Glomerular endothelial cell (primary cell): ENCODE results near the gene NAGA. TPM values are rescaled to one million over a fixed set of nuclear protein-coding genes. Genes with fewer than 3 reads are reported as not detected.

Experiments used
- DNase-seq: peaks from one replicate; pipeline ENCODE4 v3.0.0-alpha.2; 2011; ENCODE audit warnings: low read depth, low spot score; ENCODE audit errors: extremely low read depth
- total RNA-seq: library from RNA; depleted of rRNA; stranded (reverse); fragments of >200 nt; gene quantifications from 2 replicates; pipeline ENCODE4 v1.2.3, GENCODE V29; 2015

NAGA gene
- total RNA-seq, 1 donor from 2014 or later = 33.4 TPM

DNA sequence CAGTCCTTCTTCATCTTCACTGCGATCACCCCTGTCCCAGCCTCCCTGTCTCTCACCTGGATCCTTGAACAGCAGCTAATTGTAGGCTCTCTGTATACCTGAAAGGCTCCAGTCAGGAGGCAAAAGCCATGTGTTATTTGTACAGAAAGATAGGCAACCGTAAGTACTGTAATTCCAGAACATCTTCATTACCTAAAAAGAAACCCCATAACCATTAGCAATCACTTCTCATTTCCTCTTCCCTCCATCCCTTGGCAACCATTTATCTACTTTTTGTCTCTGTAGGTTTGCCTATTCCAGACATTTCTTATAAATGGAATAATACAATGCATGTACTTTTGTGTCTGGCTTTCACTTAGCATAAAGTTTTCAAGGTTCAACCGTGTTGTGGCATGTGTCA is 17.8 kb downstream of the NAGA start:
- no peak for DNase-seq

DNA sequence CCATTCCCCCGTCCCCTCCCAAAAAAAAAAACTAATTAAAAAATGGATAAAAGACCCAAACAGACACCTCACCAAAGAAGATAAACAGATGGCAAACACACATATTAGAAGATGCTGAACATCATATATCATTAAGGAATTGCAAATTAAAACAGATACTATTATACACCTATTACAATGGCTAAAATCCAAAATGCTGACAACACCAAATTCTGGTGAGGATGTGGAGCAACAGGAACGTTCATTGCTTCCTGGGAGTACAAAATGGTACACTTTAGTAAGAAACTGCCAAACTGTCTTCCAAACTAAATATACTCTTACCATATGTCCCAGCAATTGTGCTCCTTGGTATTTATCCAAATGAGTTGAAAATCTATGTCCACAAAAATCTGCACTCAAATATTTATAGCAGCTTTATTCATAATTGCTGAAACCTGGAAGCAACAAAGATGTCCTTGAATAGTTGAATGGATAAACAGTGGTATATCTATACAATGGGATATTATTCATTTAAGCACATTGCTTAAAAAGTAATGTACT is 19.9 kb downstream of the NAGA start:
- DNase-seq = no peak

DNA sequence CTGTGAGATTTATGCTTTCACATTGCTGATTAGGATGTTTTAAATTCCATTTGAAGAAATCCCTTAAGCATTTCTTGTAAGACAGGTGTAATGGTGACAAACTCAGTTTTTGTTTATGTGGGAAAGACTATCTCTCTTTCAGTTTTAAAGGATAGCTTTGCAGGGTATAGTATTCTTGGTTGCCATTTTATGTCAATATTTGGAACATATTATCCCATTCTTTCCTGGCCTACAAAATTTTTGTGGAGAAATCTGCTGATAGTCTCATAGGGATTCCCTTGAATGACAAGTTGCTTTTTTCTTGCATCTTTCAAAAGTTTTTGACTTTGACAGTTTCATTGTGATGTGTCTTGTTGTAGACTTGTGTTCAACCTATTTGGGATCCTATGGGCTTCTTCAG is 28.8 kb downstream of the NAGA start:
- no peak for DNase-seq

DNA sequence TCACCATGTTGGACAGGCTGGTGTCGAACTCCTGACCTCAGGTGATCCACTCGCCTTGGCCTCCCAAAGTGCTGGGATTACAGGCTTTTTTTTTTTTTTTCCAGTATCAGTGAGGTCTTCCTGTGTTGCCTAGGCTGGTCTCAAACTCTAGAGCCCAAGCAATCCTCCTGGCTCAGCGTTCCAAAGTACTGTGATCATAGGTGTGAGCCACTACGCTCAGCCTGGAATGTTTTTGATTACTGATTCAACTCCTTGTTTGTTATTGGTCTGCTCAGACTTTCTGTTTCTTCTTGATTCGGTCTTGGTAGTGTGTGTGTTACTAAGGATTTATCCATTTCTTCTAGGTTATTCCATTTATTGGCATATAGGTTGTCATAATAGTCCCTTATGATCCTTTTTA is 31.3 kb downstream of the NAGA start:
- DNase-seq = no peak

- DNase-seq = no peak
Measured at GRCh38 chr22:42035256-42035655, 35.4 kb downstream of the NAGA start.

DNA sequence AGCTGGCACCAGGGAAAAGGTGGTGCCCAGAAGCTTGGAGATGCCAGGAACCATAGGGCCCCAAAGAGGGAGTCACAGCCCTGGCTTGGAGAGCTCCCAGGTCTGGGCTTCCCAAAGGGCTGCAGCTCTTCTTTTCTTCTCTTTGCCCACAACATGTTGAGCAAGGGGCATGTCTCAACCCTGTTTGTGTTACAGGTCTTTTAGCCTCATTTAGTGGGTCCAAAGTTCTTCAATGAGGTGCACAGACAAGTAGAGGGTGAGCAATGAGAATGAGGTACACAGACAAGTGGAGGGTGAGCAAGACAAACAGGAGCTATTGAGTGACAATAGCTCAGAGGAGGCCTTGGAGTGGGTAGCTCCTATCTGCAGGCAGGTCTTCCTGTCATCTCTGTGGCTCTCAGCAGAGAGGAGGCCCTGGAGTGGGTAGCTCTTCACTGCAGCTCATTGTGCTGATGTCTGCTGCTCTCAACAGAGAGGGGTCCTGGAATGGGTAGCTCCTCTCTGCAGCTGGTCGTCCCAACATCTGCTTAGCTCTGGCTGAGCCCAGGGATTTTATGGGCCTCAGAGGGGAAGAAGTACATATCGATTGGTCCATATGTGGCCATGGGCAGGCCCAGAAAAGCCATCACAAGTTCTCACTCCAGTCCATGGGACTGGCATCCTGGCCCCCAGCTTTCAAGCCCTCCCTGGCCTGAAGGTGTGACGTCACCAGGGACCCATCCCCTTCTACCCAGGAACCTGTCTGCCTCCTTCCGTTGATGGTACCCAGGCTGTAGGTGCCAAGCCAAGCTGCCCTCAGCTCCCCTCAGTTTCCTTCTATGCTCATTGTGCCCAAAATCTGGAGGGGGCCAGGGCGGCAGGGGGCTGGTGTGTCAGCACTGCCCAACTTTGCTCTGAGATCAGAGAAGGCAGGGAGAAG is 37.1 kb downstream of the NAGA start:
- DNase-seq = no peak

GRCh38 chr22:42026705-42027104 is 43.9 kb downstream of the NAGA start:
- DNase-seq = no peak

DNA sequence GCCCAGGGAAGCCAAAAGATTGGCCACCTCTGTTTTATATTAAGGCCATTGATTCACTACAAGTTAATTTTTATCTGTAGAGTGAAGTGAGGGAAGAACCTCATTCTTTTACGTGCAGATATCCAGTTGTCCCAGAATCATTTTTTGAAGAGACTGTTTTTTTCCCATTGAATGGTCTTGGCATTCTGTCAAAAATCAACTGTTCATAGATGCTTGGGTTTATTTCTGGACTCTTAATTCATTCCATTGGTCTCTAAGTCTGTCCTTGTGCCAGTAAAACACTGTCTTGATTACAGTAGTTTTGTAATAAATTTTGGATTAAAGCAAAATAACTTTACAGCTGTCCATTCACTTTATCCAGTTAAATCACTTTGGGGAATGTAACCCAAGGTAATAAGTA is 45.2 kb downstream of the NAGA start:
- no peak for DNase-seq

DNA sequence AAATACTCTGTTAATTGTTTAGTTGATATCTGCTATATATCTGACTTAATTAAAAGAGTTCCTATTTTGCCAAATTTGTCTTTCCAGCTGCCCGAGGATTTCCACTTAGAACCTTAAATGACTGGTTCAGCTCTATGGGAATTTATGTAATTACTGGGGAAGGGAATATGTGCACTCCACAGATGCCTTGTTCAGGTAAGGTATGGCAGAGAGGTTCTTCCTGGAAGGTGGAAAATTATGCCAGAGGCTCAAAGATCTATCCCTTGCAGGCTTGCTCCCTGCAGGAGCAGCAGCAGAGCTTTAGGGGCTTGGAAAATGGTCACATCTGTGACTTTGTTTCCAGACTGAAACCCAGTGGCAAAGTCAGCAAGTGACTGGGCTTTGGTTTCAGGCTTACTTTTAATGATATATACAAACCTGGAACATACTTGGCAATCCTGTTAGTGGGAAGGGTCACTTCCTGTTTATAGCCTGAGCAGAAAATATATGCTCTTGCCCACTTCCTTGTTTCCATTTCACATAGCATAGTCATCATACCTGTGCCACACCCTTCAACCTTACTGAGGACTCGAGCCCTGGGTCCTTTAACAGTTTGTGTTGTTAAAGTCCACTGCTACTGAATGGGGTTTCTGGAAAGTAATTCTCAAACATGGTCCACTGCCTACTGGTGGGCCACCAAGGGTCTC is 48.3 kb downstream of the NAGA start:
- DNase-seq = no peak

- DNase-seq = no peak
Measured at GRCh38 chr22:42021571-42021970, 49.0 kb downstream of the NAGA start.

DNA sequence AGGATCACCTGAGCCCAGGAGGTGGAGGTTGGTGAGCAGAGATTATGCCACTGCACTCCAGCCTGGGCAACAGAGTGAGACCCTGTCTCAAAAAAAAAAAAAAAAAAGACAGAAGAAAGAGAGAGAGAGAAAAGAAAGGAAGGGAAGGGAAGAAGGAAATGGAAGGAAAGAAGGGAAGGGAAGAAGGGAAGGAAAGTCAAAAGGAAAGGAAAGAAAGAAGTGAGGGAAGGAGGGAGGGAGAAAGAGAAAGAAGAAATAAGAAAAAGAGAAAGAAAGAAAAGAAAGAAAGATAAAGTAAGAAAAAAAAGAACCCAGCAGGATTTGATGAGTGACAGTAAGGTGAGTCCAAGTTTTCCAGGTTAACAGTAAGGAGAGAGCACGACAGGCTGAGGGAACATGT is 52.4 kb downstream of the NAGA start:
- no peak for DNase-seq

GRCh38 chr22:42016111-42016510 is 54.5 kb downstream of the NAGA start:
- no peak for DNase-seq

GRCh38 chr22:42013385-42013784 is 57.2 kb downstream of the NAGA start:
- DNase-seq = no peak

DNA sequence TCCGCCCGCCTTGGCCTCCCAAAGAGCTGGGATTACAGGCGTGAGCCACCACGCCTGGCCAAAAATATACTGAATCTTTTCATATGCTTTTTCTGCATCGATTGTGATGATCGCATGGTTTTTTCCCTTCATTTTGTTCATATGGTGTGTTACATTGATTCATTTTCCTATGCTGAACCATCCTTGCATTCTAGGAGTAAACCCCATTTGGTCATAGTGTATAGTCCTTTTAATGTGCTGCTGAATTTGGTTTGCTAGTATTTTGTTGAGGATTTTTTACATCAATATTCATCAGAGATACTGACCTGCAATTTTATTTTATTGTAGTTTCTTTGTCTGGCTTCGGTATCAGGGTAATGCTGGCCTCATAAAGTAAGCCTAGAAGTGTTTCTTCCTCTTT is 59.8 kb downstream of the NAGA start:
- DNase-seq = no peak

Other genes with a start within 250 kb of the NAGA start
- 78.9 and 100 TPM in 2 replicates for gene SREBF2, start 237.7 kb downstream of the NAGA start, total RNA-seq
- not detected in 2 replicates for gene SHISA8, start 155.7 kb downstream of the NAGA start, total RNA-seq
- gene TNFRSF13C, start 144.0 kb downstream of the NAGA start, total RNA-seq = not detected in 2 replicates
- 10.2 and 10.4 TPM in 2 replicates for gene CENPM, start 123.7 kb downstream of the NAGA start, total RNA-seq
- 0.12 TPM in 1 of 2 replicates, not detected in the other for gene SEPTIN3, start 101.4 kb downstream of the NAGA start, total RNA-seq
- 0.41 and 0.97 TPM in 2 replicates for gene WBP2NL, start 72.0 kb downstream of the NAGA start, total RNA-seq
- 17.3 and 18.9 TPM in 2 replicates for gene PHETA2, start 3.4 kb upstream of the NAGA start, total RNA-seq
- 5.8 and 7.6 TPM in 2 replicates for gene SMDT1, start 8.9 kb upstream of the NAGA start, total RNA-seq
- gene NDUFA6, start 20.0 kb upstream of the NAGA start, total RNA-seq = 50.3 and 104 TPM in 2 replicates
- gene CYP2D6, start 60.0 kb upstream of the NAGA start, total RNA-seq = 0.76 TPM in 1 of 2 replicates, not detected in the other
- gene TCF20, start 199.8 kb upstream of the NAGA start, total RNA-seq = 20.1 and 24.3 TPM in 2 replicates